Adrenal gland (tissue), 5 donors: ENCODE results near the gene SH2D2A.

Experiments used
- POLR2A ChIP-seq, 2 donors: fragments of 450-650 bp; IDR thresholded peaks; one replicate each; pipeline ENCODE4 v1.6.1; 2017; ENCODE audit warnings: antibody characterized with exemption in 2 of 2, mild to moderate bottlenecking in 2 of 2, moderate library complexity in 1 of 2
- TF ChIP-seq, protein P1 (sequence below), 6 experiments: fragments of 450-650 bp in 4 of 6; fragments of 200-600 bp in 2 of 6; sonication (generic) in 1 of 6; IDR thresholded peaks; 1 replicate in 5 of 6; 2 replicates in 1 of 6; pipeline versions ENCODE4 v1.5.1 to v1.8.0; 2016 to 2021; ENCODE audit warnings: antibody characterized with exemption in 6 of 6, mild to moderate bottlenecking in 2 of 6, moderate library complexity in 1 of 6
- donor health status: DM: no; HTN: no; CAD: no.

DNA sequence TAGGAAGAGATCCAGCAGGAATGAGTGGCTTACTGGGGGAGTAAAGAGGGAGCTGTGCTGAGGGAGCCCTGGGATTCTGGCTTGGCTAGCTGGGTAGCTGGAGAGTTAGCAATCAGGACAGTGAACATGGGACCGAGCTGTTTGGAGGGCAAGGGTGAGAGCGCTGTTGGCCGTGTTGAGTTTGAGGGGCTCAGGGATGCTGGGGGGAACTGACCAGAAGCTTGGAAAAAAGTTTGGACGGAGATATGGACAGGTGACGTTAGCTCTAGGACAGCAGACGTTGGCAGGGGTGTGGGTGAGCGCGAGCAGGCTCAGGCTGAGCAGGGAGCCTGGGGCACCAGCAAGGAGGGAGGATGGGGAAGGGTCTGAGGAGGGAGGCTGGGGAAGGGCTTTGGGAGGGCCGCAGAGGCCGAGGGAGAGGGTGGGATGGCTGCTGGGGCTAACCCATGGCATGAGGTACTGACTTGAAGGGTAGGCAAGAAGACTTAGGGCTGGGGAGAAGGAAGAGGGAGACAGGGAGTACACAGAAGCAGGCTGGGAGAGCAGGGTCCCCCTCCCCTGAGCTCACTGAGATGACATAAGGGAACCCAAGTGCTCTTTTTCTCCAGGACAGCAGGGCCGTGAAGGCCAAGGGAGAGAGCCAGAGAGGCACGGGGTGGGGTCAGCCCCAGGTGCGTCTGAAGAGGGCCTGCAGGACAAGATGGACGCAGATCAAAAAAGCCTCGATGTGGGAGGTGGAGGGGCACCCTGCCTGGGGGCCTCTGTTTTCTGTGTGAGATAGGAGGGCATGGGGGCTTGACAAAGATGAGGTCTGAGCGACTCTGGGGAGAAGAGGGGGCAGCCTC lies 8.2 kb downstream of the SH2D2A start:
- no peak for TF ChIP-seq POLR2A (IDR thresholded peaks at IDR 0.05)
- TF ChIP-seq, protein P1, sequence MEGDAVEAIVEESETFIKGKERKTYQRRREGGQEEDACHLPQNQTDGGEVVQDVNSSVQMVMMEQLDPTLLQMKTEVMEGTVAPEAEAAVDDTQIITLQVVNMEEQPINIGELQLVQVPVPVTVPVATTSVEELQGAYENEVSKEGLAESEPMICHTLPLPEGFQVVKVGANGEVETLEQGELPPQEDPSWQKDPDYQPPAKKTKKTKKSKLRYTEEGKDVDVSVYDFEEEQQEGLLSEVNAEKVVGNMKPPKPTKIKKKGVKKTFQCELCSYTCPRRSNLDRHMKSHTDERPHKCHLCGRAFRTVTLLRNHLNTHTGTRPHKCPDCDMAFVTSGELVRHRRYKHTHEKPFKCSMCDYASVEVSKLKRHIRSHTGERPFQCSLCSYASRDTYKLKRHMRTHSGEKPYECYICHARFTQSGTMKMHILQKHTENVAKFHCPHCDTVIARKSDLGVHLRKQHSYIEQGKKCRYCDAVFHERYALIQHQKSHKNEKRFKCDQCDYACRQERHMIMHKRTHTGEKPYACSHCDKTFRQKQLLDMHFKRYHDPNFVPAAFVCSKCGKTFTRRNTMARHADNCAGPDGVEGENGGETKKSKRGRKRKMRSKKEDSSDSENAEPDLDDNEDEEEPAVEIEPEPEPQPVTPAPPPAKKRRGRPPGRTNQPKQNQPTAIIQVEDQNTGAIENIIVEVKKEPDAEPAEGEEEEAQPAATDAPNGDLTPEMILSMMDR (IDR thresholded peaks at IDR 0.05), result no peak
